ENCODE data around the gene FBXW7. TPM values are rescaled to one million over a fixed set of nuclear protein-coding genes. Genes with fewer than 3 reads are reported as not detected.
A peak's percentile ranks its signal among the peaks of the same experiment; 100 is the strongest.

Gene FBXW7
- polyA plus RNA-seq, 1 donor = 35.8 TPM

DNA sequence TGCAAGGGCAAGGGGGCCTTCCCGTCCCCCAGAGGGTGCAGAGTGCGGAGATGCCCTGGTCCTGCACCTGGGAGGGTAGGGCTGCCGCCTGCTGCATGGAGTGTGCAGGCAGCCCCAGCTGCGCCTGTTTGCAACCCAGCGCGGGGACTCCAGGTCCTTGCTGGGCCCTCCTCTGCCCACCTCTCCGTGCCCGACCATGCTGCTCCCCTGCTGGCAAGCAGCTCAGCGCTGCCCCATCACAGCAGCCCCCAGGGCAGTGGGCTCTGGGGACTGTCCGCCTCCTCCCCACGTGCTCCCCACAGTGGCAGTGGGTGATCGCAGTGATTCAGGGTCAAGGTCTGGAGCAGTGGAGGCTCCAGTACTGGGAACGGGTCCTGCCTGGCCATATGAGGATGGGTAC, 5.0 kb upstream of the FBXW7 start:
- DNase-seq = no peak

DNA sequence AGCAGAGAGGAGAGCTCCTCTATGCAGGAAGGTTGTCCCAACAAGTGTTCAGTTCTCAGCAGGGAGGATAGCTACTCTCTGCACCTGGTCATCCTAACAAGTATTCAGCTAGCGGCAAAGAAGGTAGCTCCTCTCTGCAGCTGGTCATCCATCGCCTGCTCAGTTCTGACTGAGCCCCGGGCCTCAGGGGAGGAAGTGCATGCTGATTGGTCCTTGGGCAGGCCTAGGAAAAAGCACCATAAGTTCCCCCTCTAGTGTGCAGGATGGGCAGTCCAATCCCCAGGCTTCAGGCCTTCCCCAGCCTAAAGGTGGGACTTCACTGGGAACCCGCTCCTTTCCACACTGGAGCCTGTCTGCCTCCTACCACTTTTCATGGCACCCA, 4.4 kb upstream of the FBXW7 start:
- DNase-seq = no peak

DNA sequence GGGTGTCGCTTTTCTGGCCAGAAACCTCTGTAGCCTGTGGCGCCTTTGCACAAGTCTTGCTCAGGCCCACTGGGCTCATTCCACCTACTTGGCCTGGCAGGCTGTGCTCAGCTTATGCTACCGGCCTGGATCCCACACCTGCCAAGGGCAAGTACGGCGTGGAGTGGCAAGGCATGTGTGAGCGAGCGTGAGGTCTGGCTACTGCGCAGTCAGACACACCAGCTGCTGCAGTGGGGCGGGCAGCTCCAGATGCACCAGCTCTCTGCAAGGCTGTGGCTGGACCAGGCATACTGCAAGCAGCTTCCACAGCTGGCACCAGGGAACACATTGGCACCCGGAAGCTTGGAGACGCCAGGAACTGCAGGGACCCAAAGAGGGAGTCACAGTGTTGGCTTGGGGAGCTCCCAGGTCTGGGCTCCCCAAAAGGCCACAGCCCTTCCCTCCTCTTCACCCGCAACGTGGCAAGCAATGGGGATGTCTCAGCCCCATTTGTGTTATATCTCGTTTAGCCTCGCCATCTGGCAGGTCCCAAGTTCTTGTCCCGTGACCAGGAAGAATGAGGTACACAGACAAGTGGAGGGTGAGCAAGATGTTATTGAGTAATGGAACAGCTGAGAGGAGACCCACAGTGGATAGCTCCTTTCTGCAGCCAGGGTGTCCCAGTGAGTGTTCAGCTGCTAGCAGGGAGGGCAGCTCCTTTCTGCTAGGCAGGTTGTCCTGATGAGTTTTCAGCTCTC, 3.8 kb upstream of the FBXW7 start:
- no peak for DNase-seq

DNA sequence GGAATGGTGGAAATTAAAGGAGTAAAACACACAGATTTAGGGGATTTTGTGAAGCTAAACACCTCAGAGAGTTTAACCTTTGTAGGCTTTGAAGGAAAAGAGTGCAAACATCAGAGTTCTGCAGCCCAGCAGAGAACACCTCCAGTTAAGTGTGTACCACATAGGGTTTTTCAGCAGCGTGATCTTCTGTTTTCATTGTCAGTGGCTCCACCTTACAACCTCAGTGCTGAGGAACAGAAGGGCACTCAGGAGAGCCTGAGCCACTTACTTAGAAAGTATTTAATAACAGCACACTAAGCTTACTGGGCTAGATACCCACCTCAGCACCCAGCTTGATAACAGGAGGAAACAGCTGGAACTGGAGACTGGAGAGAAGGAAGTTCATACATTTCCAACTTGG, 2.0 kb upstream of the FBXW7 start:
- no peak for DNase-seq

DNA sequence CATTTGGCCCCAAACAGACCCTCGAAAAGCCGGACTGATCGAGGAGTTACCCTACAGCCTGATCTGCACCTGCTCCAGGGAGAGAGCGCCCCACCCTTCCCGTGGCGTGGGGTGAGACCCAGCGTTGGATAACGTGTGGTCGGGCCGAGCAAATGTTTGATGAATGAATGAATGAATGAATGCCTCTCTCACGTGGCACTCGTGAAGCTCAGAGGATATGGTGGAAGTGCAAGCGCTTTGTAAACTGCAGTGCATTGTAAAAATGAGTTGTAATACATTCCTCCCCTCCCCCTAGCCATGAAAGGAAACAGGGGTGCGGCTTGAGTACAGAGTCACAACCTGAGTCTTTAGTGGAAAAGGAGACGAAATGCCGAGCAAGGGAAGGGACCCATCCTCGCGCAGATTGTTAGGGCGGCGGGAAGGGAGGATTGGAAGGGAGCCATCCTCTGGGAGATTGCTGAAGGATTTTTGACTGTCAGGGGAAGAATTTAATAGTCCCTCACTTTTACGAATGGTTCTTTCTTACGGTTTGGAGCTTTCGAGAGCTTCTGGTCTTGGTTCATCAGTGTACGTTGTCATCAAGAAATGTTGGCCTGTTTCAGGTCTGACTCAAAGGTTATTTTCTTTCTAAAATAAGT, 772 bp upstream of the FBXW7 start:
- DNase-seq = peak; percentile 11

DNA sequence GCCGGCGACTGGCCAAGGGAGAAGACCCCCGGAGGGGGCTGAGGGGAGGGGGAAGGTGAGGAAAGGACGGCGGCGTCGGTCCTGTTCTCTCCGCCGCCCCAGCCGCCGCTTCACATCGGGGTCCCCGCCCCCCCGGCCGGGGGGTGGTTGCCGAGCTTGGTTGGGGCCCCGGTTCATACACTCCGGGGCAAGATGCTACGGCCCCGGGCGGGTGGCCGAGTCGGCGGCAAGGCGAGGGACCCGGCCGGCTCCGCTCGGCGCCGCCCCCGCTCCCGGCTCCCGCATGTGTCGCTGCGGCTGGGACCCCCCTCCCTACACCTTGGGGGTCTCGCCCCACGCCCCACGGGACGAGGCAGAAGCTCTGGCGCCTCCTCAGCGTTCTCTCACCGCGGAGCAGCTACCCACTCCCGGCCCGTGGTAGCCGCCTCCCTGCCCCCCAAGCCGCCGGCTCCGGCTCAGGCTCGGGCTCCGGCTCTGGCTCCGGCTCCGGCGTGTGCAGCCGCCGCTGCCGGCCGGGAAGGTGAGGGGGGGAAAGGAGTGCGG, 461 bp downstream of the FBXW7 start:
- DNase-seq = peak; percentile 12

DNA sequence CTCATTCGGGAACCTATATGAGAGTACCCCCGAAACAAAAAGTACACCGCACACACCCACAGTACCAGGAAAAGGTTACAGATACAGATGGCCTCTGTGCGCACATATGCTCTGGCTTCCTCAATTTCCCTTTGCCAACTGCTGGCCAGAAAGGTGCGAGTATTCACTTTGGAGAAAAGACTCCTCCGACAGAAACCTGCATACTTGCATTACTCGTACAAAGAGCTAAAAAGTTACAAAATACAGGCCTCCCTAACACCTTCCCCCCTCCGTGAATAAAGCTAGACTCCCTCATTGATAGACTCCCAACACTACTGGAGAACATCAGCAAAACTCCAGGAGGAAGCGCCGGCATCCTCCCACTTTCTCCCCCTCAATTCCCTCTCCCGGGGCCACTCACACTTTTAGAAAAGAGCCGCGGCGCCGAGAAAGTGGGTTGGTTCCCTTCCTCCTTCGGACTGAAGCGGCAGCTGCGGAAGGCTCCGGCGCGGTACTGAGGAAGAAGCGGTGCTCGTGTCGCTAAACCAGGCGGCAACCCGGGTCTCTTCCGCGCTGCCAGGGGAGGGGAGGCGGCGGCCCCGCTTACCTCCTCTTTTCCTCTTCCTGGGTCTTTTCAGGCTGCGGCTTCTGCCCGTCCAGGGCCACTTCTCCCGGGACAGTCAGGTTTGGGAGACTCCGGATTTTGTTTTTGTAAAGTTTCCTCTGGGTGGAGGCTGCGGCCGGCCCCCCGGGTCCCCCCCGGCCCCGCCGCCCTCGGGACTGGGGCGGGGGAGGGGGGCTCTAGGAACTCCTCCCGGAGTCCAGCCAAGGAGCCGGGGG, 1.1 kb downstream of the FBXW7 start:
- peak; percentile 19 for DNase-seq

DNA sequence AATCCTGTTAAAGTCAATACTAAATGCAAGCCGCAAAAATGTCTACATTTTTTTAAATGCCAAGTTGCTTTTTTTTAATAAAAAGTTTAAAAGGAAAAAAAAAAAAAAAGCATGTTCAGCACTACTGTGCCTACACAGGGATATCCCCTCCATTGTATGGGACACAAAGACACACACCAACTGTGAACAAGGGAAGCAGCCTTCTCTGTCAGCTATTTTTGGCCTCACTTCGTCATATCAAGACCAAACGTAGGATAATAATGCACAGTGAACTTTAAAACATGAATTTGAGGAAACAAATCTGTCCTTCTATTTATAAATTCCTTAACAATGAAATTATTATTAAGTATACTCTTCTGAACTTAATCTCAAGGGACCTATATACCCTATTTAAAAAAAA, 4.4 kb downstream of the FBXW7 start:
- no peak for DNase-seq

DNA sequence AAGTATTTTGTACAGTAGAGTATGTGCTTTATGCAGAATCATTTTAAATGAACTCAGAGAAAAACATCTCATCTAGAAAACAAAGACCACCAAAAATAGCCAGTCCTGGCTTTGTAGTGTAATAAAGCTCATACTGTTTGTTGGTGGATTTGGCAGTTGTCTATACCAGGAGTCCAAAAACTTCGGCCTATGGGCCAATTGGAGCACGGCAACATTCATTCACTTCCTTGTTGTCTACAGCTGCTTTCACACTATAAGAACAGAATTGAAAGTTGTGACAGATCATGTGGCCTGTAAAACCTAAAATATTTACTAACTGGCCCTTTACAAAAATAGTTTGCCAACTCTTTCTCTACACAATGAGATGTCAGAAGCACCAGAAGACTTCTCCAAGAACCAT, 5.3 kb downstream of the FBXW7 start:
- no peak for DNase-seq

DNA sequence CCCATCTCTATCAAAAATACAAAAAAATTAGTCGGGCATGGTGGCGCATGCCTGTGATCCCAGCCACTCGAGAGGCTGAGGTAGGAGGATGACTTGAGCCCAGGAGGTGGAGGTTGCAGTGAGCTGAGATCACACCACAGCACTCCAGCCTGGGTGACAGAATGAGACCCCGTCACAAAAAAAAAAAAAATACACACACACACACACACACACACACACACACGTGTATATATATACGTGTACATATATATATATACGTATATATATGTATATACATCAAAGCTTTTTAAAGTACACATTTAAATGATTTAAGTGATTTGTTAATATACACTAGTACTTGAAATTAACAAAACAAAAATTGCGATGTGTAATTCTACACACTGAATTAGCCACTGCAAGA, 6.0 kb downstream of the FBXW7 start:
- DNase-seq = no peak

DNA sequence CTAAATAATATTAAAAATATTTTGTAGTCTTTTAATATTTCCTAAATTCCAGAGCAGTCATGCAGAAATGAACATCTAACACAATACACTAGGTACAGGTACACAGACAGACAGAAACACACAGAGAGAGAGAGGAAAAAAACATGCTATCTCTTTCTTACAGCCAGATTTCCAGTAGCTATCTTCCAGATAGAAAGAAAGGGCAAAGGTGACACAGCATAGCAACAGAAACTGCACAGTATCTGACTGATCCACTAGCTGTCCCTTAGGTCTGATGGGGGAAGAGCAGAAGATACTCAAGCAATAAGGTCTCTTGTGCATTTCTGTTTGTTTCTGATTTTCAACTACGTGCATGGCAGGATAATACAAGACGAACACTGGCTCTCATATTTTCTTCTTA, 7.8 kb downstream of the FBXW7 start:
- no peak for DNase-seq

DNA sequence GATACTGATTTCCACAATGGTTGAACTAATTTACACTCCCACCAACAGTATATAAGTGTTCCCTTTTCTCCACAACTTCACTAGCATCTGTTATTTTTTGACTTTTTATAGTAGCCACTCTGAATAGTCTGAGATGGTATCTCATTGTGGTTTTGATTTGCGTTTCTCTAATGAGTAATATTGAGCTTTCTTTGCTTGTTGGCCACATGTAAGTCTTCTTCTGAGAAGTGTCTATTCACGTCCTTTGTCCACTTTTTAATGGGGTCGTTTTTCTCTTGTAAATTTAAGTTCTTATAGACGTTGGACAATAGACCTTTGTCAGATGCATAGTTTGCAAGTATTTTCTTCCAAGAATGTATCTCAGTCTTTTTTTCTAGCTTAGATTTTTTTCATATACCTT, 10.0 kb downstream of the FBXW7 start:
- DNase-seq = no peak

DNA sequence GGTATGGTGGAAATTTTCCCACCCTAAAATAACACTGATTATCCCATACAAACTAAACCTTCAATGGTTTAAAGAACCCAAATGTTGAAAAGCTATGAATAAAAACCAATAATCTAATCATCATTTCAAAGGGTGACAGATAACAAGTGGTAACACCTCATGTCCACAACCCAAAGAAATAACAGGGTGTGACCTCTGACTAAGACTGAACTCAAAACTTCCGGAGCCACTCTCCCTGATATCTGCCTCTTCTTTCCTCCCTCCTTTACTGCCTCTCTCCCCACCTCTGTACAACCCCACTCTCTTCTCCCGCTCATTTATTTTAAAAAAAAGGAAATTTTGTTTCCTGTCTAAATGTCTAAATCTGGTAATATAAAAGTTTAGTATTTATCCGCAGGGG, 11.5 kb downstream of the FBXW7 start:
- DNase-seq = no peak

DNA sequence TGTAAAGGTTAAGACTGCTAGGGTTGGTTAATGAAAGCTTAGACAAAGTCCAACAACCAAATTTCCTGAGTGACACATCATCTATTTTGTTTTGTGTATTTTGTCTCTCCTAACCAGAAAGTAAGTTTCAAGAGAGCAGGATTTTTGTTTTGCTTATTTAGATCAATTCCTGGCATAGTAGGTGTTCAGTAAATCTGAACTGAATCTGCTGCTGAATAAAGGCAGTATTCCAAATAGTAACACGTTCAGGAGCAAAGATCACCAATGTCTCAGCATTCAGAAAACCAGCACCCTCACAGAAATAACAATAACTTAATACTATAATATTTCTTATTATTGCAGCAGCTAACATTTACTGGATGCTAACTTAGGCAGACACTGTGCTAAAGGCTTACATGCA, 12.2 kb downstream of the FBXW7 start:
- no peak for DNase-seq

DNA sequence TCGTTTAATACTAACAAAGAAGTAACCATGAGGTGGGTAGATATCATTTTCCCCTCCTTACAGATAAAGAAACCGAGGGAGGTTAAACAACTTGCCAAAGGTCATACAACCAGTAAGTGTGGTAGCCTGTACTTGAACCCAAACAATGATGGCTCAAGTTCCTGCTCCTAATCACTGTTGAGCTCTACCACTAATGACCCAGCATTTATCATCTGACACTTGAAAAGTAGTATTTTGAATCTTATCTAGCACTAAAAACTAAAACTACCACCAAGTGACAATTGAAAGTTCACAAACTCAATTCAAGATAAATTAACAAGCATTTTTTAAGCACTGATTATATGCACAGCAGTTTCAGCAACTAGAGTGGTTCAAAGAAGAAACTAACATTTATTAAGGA, 13.1 kb downstream of the FBXW7 start:
- DNase-seq = no peak

DNA sequence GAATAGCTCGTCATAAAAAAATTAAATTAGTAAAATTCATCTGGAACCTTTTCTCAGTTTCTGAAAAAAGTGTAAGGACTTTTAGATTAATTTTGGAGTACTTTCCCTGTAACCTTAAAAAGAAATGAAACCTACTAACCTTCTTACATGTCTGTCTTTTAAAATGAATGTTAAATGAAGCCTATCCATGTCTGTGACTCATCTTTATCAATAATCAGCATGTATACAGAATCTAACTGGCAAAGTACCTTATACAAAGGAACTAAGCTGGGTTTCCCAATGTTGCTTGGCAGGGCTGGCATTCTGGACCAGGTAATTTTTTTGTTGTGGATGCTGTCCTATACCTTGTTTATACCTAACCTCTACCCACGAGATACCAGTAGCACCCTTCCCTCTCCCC, 13.6 kb downstream of the FBXW7 start:
- no peak for DNase-seq

DNA sequence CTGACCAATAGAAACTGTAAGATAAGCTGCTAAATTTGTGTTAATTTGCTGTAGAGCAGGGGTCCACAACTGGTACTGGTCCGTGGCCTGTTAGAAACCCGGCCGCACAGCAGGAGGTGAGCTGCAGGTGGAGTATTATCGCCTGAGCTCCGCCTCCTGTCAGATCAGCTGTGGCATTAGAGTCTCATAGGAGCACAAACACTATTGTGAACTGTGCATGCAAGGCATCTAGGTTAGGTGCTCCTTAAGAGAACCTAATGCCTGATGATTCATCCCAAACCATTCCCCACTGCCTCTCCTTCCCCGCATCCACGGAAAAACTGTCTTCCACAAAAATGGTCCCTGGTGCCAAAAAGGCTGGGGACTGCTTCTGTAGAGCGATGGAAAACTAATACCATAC, 19.7 kb downstream of the FBXW7 start:
- no peak for DNase-seq

DNA sequence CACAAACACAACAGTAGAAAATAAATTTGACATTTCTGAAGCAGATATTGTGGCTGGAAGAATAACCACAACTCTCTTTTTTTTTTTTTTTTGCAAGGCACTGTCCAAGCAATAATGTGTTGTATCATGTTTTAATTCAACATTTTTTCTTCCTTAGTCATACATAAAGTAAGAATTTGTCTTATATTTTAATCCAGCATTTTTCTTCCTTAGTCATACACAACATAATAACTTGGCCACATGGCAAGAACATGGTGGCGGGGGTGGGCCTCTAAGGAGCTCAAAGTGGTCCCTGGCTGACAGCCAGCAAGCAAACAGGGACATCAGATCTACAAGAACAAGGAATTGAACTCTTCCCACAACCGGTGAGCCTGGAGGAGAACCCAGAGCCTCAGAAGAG, 20.2 kb downstream of the FBXW7 start:
- DNase-seq = no peak

DNA sequence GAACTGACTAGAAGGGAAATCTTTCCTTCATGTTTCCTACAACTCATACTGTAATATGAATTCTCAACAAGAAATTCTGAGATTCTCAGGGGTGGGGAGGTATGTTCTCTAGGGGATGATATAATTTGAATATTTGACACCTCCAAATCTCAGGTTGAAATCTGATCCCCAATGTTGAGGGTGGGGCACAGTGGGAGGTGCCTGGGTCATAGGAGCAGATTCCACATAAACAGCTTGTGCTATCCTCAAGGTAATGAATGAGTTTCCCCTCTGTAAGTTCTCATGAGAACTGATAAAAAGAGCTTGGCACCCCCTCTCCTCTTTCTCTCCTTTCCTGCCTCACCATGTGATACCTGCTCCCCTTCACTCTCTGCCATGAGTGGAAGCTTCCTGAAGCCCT, 21.5 kb downstream of the FBXW7 start:
- DNase-seq = no peak

DNA sequence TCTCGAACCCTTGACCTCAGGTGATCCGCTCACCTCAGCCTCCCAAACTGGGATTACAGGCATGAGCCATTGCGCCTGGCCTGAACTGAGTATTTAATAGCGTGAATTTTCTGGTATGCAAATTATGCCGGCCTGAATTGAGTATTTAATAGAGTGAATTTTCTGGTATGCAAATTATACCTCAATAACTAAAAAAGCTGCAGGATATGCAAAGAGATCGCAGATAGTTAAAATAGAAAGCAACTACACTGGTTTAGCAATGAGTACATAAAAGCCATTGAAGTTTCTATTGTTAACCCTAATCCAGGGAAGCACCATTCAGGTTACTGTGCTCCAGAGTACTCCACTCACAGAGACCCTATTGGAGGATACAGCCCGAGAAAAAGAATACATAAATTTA, 22.8 kb downstream of the FBXW7 start:
- no peak for DNase-seq

DNA sequence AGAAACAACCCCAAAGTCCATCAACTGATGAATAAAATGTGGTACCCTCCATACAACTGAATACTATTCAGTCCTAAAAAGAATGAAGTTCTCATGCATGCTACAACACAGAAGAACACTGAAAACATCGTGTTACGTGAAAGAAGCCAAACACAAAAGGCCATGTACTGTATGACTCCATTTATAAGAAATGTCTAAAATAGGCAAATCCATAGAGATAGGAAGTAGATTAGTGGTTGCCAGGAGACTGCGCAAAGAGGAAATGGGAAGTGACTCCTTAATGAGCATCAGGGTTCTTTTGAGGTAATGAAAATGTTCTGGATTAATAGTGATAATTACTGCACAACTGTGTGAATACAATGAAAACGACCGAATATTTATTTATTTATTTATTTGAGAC, 23.4 kb downstream of the FBXW7 start:
- DNase-seq = no peak

DNA sequence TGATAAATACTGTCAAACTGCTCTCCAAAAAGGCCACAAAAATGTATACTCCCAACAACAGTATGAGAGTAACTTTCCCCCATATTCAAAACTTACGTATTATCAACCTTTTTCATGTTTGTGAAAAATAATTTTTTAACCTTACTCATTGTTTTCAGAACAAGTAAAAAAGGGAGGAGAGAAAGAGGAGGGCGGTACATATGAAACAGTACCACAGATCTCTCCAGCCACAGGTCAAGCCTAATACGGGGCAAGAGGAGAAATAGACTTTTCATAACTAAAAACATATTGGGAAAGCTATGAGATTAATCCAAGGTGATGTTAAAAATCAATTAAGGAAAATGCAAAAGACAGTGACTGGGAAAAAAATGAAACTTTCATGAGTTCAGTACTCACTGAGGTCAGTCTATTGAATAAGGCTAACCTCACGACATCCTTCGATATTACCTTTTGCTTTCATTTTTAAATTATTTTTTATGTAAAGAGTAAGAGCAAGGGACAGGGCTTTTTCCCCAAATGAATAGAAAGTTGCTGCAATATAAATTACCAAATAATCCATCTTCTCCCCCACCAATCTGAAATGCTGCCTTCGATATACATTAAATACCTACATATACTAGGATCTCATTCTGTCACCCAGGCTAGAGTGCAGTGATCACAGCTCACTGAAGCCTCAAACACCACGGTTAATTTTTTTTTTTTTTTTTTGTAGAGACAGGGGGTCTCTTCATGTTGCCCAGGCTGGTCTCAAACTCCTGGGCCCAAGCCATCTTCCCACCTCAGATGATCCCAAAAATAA, 25.3 kb downstream of the FBXW7 start:
- no peak for DNase-seq

Data from hindlimb muscle (tissue), 1 donor.